ENCODE measurements around the gene ADAMTSL5. TPM values are rescaled to one million over a fixed set of nuclear protein-coding genes. Genes with fewer than 3 reads are reported as not detected.

The ADAMTSL5 gene
- total and polyA plus RNA-seq, 9 of the 15 experiments (the other 6 are each of a cell fraction or from before 2014, with no cell fraction given): 1.0 to 11.6 (median 4.1) TPM

GRCh38 chr19:1512671-1513498 is at the start of gene ADAMTSL5 (continued):
- peak; percentile 81; the same call in 1 of the 2 replicates for TF ChIP-seq HNRNPL (IDR thresholded peaks at IDR 0.05; ENCODE audit: low read depth, low read length)
- peak; percentile 57 for TF ChIP-seq CHD1 (IDR thresholded peaks at IDR 0.05; ENCODE audit: low read length)
- 0 out of 2 replicates have a peak, but pooled peaks have one; percentile 12 for TF ChIP-seq TAL1 (IDR thresholded peaks at IDR 0.05)
- peak; percentile 94 for TF ChIP-seq ADNP (tag; IDR thresholded peaks at IDR 0.05)
- no peak for TF ChIP-seq TFAM (CRISPR knock-in tag; conservative IDR thresholded peaks at IDR 0.05)
- no peak for TF ChIP-seq XRCC4 (IDR thresholded peaks at IDR 0.05; ENCODE audit: extremely low read depth, insufficient read depth, insufficient read length)
- no peak for TF ChIP-seq AFF4 (CRISPR knock-in tag; IDR thresholded peaks at IDR 0.05)
- TF ChIP-seq ZNF398 (CRISPR knock-in tag; IDR thresholded peaks at IDR 0.05): no peak
- no peak for TF ChIP-seq ZBTB49 (CRISPR knock-in tag; IDR thresholded peaks at IDR 0.05; ENCODE audit: borderline replicate concordance)
- no peak for TF ChIP-seq MBD1 (CRISPR knock-in tag; IDR thresholded peaks at IDR 0.05)
- peak; percentile 60 for TF ChIP-seq TFAP4 (CRISPR knock-in tag; IDR thresholded peaks at IDR 0.05; ENCODE audit: borderline replicate concordance)
- no peak for TF ChIP-seq ZBTB26 (CRISPR knock-in tag; IDR thresholded peaks at IDR 0.05)
- no peak for TF ChIP-seq TCF7L2 (IDR thresholded peaks at IDR 0.05; ENCODE audit: low read depth, low read length)
- TF ChIP-seq ZNF253 (CRISPR knock-in tag; conservative IDR thresholded peaks at IDR 0.05): no peak
